Lung (tissue), 12 donors: Measurements from ENCODE around the gene SLC12A7. TPM values are rescaled to one million over a fixed set of nuclear protein-coding genes. Genes with fewer than 3 reads are reported as not detected.

Experiments used
- ATAC-seq: fragments of 200-7000 bp; cut with Tn5 transposase; one replicate; pipeline ENCODE4 v1.9.1; 2020; ENCODE audit warnings: moderate number of reproducible peaks; ENCODE audit not compliant: insufficient read depth, low FRiP score
- DNase-seq, 3 donors: peaks; one replicate each; pipeline ENCODE4 v3.0.0-alpha.2; 2013 to 2017
- H3K27ac ChIP-seq, 2 donors: one replicate each; pipeline ENCODE4 v1.5.1; 2013; ENCODE audit warnings: mild to moderate bottlenecking in 2 of 2, moderate library complexity in 2 of 2, control low read depth in 1 of 2, inconsistent platforms in 1 of 2, low read depth in 1 of 2, low read length in 1 of 2
- H3K27me3 ChIP-seq, 3 donors: one replicate each; pipeline ENCODE4 v1.5.1; 2013; ENCODE audit warnings: low read length in 2 of 3; ENCODE audit not compliant: control insufficient read depth in 3 of 3, insufficient read depth in 3 of 3
- H3K36me3 ChIP-seq, 4 donors: one replicate each; pipeline ENCODE4 v1.5.1; 2013; ENCODE audit warnings: low read length in 4 of 4, mild to moderate bottlenecking in 1 of 4, moderate library complexity in 1 of 4; ENCODE audit not compliant: control insufficient read depth in 4 of 4, insufficient read depth in 4 of 4
- H3K4me1 ChIP-seq, 5 donors: one replicate each; pipeline ENCODE4 v1.5.1; 2013; ENCODE audit warnings: low read length in 5 of 5, mild to moderate bottlenecking in 2 of 5, moderate library complexity in 1 of 5; ENCODE audit not compliant: control insufficient read depth in 5 of 5, insufficient read depth in 5 of 5
- H3K4me3 ChIP-seq: one replicate; pipeline ENCODE4 v1.5.1; 2013; ENCODE audit warnings: mild to moderate bottlenecking, control low read depth, moderate library complexity
- H3K9ac ChIP-seq, 2 donors: one replicate each; pipeline ENCODE4 v1.5.1; 2013; ENCODE audit warnings: low read length in 2 of 2, control low read depth in 1 of 2; ENCODE audit not compliant: insufficient read depth in 1 of 2
- H3K9me3 ChIP-seq, 4 donors: one replicate each; pipeline ENCODE4 v1.5.1; 2013; ENCODE audit warnings: low read length in 3 of 4, mild to moderate bottlenecking in 1 of 4, moderate library complexity in 1 of 4; ENCODE audit not compliant: control insufficient read depth in 4 of 4, insufficient read depth in 3 of 4
- WGBS, 2 donors: extraction: QIAGEN DNeasy Blood & Tissue Kit; methylation state at CpG; one replicate each; pipeline ENCODE4 v1.1.7; 2013; 5-methylcytosine and 5-hydroxymethylcytosine counted together
- polyA plus RNA-seq, 2 donors: library from polyadenylated mRNA; stranded (reverse); fragments of 200-250 nt; gene quantifications; one replicate each; pipeline ENCODE4 v1.2.1, GENCODE V29; 2013
- total RNA-seq, 2 donors: library from RNA; depleted of rRNA in 1 of 2; stranded (reverse); fragments of >200 nt in 1 of 2; gene quantifications; one replicate each; pipeline ENCODE4 v1.2.1, GENCODE V29; 2014 to 2021
- TF ChIP-seq, protein P1 (sequence below): IDR thresholded peaks from 2 replicates; pipeline ENCODE4 v1.5.1; 2012; ENCODE audit warnings: mild to moderate bottlenecking; ENCODE audit errors: control extremely low read depth, extremely low read depth
- donor health status: control.
- donor health status: control.
- donor health status: Bipolar disorder and iron deficiency.
- donor health status: healthy.
- donor health status: DM: yes; HTN: yes; CAD: no.

Gene SLC12A7
- total and polyA plus RNA-seq, 4 donors: 14.8 to 50.4 (median 39.8) TPM

DNA sequence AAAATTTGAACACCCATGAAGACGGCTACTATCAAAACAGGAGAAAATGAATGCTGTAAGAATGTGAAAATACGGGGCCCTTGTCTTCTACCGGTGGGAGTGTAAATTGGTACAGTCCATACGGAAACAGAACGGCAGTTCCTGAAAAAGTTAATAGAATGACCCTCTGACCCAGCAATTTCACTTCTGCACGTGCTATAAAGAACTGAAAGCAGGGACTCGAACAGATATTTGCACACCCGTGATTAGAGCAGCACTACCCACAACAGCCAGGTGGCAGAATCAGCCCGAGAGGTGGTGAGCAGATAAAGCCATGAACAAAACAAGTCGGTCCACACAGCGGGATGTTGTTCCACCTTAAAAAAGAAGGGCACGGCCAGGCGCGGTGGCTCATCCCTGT lies 22.6 kb upstream of the SLC12A7 start:
- TF ChIP-seq, protein P1, sequence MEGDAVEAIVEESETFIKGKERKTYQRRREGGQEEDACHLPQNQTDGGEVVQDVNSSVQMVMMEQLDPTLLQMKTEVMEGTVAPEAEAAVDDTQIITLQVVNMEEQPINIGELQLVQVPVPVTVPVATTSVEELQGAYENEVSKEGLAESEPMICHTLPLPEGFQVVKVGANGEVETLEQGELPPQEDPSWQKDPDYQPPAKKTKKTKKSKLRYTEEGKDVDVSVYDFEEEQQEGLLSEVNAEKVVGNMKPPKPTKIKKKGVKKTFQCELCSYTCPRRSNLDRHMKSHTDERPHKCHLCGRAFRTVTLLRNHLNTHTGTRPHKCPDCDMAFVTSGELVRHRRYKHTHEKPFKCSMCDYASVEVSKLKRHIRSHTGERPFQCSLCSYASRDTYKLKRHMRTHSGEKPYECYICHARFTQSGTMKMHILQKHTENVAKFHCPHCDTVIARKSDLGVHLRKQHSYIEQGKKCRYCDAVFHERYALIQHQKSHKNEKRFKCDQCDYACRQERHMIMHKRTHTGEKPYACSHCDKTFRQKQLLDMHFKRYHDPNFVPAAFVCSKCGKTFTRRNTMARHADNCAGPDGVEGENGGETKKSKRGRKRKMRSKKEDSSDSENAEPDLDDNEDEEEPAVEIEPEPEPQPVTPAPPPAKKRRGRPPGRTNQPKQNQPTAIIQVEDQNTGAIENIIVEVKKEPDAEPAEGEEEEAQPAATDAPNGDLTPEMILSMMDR: no peak
- Histone ChIP-seq H3K27me3 (no peaks in the 10 kb centered on the region), H3K9ac (no peak overlapping the region), H3K36me3 (no peaks in the 10 kb centered on the region), H3K4me3 (no peak overlapping the region), H3K27ac (no peak overlapping the region), H3K9me3 (no peaks in the 10 kb centered on the region), H3K4me1 (peaks cover 0 to 6% (median 0%) of the 10 kb centered on the region in 5 donors)
- ATAC-seq (no peak), DNase-seq (no peak)
- 58 to 63% methylated on average over 14 of the region's 14 CpGs for WGBS, 2 donors

DNA sequence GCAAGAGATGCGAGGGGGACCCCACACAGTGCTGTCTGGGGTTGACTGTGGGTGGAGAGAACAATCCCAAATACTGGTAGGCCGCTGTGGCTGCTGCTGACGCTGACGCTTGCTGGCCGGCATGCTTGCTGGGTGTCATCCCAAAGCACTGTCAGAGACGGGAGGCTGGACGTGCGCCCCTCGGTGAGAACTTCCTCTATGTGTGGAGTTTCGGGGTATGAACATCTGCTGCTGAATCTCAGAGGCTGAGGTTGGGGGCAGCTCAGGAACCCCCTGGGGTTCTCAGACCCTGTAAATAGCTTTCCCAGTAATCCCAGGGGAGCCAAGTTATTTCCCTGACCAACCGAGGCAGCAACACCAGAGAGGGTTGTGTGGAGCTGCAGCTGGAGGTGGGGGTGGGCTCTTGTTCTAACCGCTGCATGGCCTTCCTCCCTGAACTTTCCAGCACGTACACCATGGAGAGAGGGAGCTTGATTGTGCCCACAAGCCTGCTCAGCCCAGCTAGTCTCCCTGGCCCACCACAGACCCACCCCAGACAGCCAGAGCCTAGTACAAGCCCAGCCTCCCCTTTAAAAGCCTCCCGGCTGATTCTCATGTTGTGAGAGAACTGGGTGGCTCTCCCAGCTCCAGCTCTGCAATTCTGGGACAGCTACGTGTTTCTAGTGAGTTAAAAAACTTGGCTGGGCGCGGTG lies 21.8 kb upstream of the SLC12A7 start:
- TF ChIP-seq, protein P1: no peak
- peak; percentile 58 to 60 (median 59) for DNase-seq
- ATAC-seq: no peak
- H3K27me3 ChIP-seq: no peaks in the 10 kb centered on the region
- H3K9me3 ChIP-seq: no peaks in the 10 kb centered on the region
- H3K9ac ChIP-seq: no peak overlapping the region
- H3K4me1 ChIP-seq: peaks cover 0 to 13% (median 3%) of the 10 kb centered on the region in 5 donors
- H3K27ac ChIP-seq: no peak overlapping the region
- no peak overlapping the region for H3K4me3 ChIP-seq
- 72 to 76% methylated on average over 17 of the region's 17 CpGs for WGBS, 2 donors
- no peaks in the 10 kb centered on the region for H3K36me3 ChIP-seq

DNA sequence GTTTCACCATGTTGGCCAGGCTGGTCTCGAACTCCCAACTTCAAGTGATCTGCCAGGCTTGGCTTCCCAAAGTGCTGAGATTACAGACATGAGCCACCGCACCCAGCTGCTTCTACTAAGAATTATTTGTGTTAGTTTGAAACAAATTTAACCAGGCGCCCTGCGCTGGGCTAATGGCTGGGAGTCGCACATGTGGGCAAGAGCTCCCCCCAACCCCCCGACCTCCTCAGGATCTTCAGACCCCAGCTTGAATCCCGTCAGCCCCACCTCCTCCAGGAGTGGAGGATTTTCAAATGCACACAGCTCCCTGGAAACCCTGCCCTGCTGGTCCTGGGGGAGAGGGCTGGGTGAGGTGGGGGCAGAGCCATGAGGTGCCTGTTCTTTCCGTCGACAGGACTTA lies 21.2 kb upstream of the SLC12A7 start:
- Histone ChIP-seq H3K9me3 (no peaks in the 10 kb centered on the region), H3K4me1 (peaks cover 0 to 15% (median 8%) of the 10 kb centered on the region in 5 donors), H3K36me3 (no peaks in the 10 kb centered on the region), H3K27me3 (no peaks in the 10 kb centered on the region), H3K4me3 (no peak overlapping the region), H3K27ac (no peak overlapping the region), H3K9ac (no peak overlapping the region)
- WGBS, 2 donors: 89 to 93% methylated on average over 9 of the region's 9 CpGs
- no peak for ATAC-seq
- TF ChIP-seq, protein P1: no peak
- no peak for DNase-seq

DNA sequence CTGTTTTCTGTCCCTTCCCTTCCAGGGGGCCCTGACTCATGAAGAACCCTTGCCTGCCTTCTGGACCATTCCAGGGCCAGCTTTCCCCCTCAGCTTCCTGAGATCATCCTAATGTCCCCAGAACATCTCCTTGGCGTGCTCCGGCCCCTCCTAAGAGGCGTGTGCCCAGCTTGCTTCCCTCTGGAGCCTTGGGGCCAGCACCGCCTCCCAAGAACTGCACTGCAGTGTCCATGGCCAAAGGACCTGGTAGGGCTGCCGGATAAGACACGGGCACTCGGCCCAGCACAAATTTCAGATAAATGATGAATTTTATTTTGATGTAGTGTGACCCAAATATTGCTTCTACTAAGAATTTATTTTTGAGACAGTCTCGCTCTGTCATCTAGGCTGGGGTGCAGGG lies 20.7 kb upstream of the SLC12A7 start:
- DNase-seq (no peak), ATAC-seq (no peak)
- Histone ChIP-seq H3K27me3 (no peaks in the 10 kb centered on the region), H3K36me3 (no peaks in the 10 kb centered on the region), H3K9ac (no peak overlapping the region), H3K27ac (no peak overlapping the region), H3K4me3 (no peak overlapping the region), H3K4me1 (peaks cover 0 to 19% (median 12%) of the 10 kb centered on the region in 5 donors), H3K9me3 (no peaks in the 10 kb centered on the region)
- TF ChIP-seq, protein P1: no peak
- WGBS, 2 donors: 88 to 92% methylated on average over 8 of the region's 8 CpGs
